Measurements from ENCODE around the gene SLC22A31. TPM values are rescaled to one million over a fixed set of nuclear protein-coding genes. Genes with fewer than 3 reads are reported as not detected.
A peak's percentile ranks its signal among the peaks of the same experiment; 100 is the strongest.

SLC22A31 gene
- total and polyA plus RNA-seq, 5 donors from 2014 or later = 0.14 TPM; not detected in 4

GRCh38 chr16:89161763-89162713, 38.3 kb downstream of the SLC22A31 start:
- no peaks in the 10 kb centered on the region for H3K9me3 Mint-ChIP-seq
- no peak for DNase-seq
- no peaks in the 10 kb centered on the region for H3K36me3 Mint-ChIP-seq
- Histone ChIP-seq H3K27me3 (ENCODE audit: control insufficient read depth, insufficient read depth, low read length) (no peaks in the 10 kb centered on the region), H3K4me3 (ENCODE audit: low read depth, low read length) (no peak overlapping the region), H3K9me3 (ENCODE audit: control insufficient read depth in 2 of 2, low read length in 2 of 2) (no peaks in the 10 kb centered on the region), H3K36me3 (ENCODE audit: control insufficient read depth, insufficient read depth, low read length) (no peaks in the 10 kb centered on the region), H3K27ac (ENCODE audit: insufficient read depth, low read length, poor library complexity, severe bottlenecking) (no peak overlapping the region), H3K4me1 (ENCODE audit: control insufficient read depth, insufficient read depth, low read length, poor library complexity, severe bottlenecking) (peaks cover 1% of the 10 kb centered on the region)
- peaks cover 0 to 7% (median 2%) of the 10 kb centered on the region in 4 donors for H3K4me1 Mint-ChIP-seq
- no peaks in the 10 kb centered on the region for H3K27me3 Mint-ChIP-seq
- no peak overlapping the region for H3K4me3 Mint-ChIP-seq
- peak overlapping the region in 2 of 3 donors; percentile 21 to 35 for H3K27ac Mint-ChIP-seq
- no peak for ATAC-seq (ENCODE audit: low read depth in 2 of 2)

- no peaks in the 10 kb centered on the region for H3K36me3 ChIP-seq (ENCODE audit: control insufficient read depth, insufficient read depth, low read length)
- H3K4me3 Mint-ChIP-seq = no peak overlapping the region
- no peak overlapping the region for H3K27ac ChIP-seq (ENCODE audit: insufficient read depth, low read length, poor library complexity, severe bottlenecking)
- no peaks in the 10 kb centered on the region for H3K27me3 Mint-ChIP-seq
- no peaks in the 10 kb centered on the region for H3K9me3 Mint-ChIP-seq
- DNase-seq (no peak), ATAC-seq (ENCODE audit: low read depth in 2 of 2) (no peak)
- H3K27ac Mint-ChIP-seq = peak overlapping the region in 1 of 3 donors; percentile 32
- H3K27me3 ChIP-seq (ENCODE audit: control insufficient read depth, insufficient read depth, low read length) = no peaks in the 10 kb centered on the region
- H3K4me1 Mint-ChIP-seq = peaks cover 0 to 7% (median 2%) of the 10 kb centered on the region in 4 donors
- no peaks in the 10 kb centered on the region for H3K9me3 ChIP-seq (ENCODE audit: control insufficient read depth in 2 of 2, low read length in 2 of 2)
- H3K4me3 ChIP-seq (ENCODE audit: low read depth, low read length) = no peak overlapping the region
- H3K36me3 Mint-ChIP-seq = no peaks in the 10 kb centered on the region
- H3K4me1 ChIP-seq (ENCODE audit: control insufficient read depth, insufficient read depth, low read length, poor library complexity, severe bottlenecking) = no peaks in the 10 kb centered on the region
Measured at GRCh38 chr16:89160977-89161701, 39.2 kb downstream of the SLC22A31 start.

DNA sequence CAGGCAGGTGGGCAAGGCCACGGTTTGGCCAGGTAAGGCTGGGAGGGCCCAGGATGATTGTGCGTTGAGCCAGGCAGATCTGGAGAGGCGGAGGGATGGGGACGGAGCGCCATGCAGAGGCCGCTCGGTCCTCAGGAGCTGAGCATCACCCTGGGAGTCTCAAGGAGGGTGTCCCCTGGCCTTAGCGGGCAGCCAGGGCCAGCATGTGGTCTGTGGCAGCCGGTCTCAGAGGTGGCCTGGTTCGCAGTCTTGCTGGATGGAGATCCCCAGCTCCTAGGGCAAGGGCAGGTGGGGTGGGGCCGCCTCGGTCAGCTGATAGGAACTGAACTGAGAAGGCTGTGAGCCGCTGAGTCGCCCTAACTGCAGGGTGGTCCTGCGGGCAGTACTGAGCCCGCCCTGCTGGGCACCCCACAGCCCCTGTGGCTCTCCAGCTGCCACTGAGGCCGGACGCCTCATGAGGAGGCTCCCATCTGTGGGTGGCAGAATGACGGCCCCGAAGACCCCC, 40.4 kb downstream of the SLC22A31 start:
- H3K36me3 ChIP-seq (ENCODE audit: control insufficient read depth, insufficient read depth, low read length) = no peaks in the 10 kb centered on the region
- no peaks in the 10 kb centered on the region for H3K36me3 Mint-ChIP-seq
- H3K9me3 ChIP-seq (ENCODE audit: control insufficient read depth in 2 of 2, low read length in 2 of 2) = no peaks in the 10 kb centered on the region
- H3K9me3 Mint-ChIP-seq = no peaks in the 10 kb centered on the region
- H3K27ac Mint-ChIP-seq = peak overlapping the region in 1 of 3 donors; percentile 76
- no peaks in the 10 kb centered on the region for H3K27me3 ChIP-seq (ENCODE audit: control insufficient read depth, insufficient read depth, low read length)
- DNase-seq (no peak), ATAC-seq (ENCODE audit: low read depth in 2 of 2) (no peak)
- H3K4me3 ChIP-seq (ENCODE audit: low read depth, low read length) = no peak overlapping the region
- H3K4me1 Mint-ChIP-seq = peaks cover 0 to 7% (median 4%) of the 10 kb centered on the region in 4 donors
- H3K27me3 Mint-ChIP-seq = no peaks in the 10 kb centered on the region
- H3K4me3 Mint-ChIP-seq = no peak overlapping the region
- no peaks in the 10 kb centered on the region for H3K4me1 ChIP-seq (ENCODE audit: control insufficient read depth, insufficient read depth, low read length, poor library complexity, severe bottlenecking)
- H3K27ac ChIP-seq (ENCODE audit: insufficient read depth, low read length, poor library complexity, severe bottlenecking) = no peak overlapping the region

DNA sequence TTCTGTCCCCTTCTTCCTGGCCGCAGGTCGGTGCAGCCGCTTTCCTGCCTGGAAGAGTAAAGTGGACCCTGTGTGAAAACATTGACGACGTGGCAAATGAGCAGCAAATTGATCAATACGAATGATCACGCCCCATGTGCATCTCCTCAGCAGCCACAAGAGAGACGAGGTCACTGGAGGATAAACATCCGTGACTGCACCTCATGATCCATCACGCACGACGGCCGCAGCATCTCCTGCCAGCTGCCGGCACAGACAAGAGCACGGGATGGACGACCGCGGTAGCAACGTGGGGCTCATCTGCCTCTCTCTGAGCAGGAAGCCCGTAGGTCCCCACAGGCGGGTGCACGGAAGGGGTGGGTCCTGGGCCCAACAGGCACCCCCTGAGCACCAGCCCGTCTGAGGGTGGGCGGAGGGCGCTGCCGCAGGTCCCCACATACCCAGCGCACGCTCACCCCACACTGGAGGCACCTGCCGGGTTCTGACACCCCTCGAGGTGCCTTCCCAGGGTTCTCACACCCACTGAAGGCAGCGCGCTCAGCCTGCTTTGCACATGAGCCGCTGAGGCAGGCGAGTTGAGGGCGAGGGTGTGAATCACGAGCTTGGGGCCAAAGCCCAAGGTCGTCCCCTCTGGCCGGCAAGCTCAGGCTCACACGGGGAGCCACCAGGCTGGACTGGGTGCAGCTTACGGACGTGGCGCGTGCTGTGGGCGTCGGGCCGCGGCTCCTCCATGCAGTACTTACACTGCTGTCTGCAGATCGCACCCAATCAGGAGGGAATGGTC, 41.1 kb downstream of the SLC22A31 start:
- Histone ChIP-seq H3K4me3 (ENCODE audit: low read depth, low read length) (no peak overlapping the region), H3K27me3 (ENCODE audit: control insufficient read depth, insufficient read depth, low read length) (no peaks in the 10 kb centered on the region), H3K9me3 (ENCODE audit: control insufficient read depth in 2 of 2, low read length in 2 of 2) (no peaks in the 10 kb centered on the region), H3K36me3 (ENCODE audit: control insufficient read depth, insufficient read depth, low read length) (no peaks in the 10 kb centered on the region), H3K4me1 (ENCODE audit: control insufficient read depth, insufficient read depth, low read length, poor library complexity, severe bottlenecking) (no peaks in the 10 kb centered on the region), H3K27ac (ENCODE audit: insufficient read depth, low read length, poor library complexity, severe bottlenecking) (no peak overlapping the region)
- Mint-ChIP-seq H3K36me3 (no peaks in the 10 kb centered on the region), H3K27ac (peak overlapping the region in 2 of 3 donors; percentile 76 to 80), H3K9me3 (no peaks in the 10 kb centered on the region), H3K4me1 (peaks cover 0 to 7% (median 4%) of the 10 kb centered on the region in 4 donors), H3K27me3 (no peaks in the 10 kb centered on the region), H3K4me3 (no peak overlapping the region)
- DNase-seq (no peak), ATAC-seq (ENCODE audit: low read depth in 2 of 2) (no peak)

DNA sequence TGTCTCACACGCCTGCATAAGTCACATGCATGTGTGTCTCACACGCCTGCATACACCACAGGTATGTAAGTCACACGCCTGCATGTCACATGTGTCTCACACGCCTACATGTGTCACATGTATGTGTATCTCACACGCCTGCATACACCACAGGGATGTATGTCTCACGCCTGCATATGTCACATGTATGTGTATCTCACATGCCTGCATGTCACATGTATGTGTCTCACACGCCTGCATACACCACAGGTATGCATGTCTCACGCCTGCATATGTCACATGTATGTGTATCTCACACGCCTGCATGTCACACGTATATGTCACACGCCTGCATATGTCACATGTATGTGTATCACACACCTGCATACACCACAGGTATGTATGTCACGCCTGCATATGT, 42.6 kb downstream of the SLC22A31 start:
- no peak overlapping the region for H3K27ac ChIP-seq (ENCODE audit: insufficient read depth, low read length, poor library complexity, severe bottlenecking)
- no peaks in the 10 kb centered on the region for H3K36me3 Mint-ChIP-seq

GRCh38 chr16:89156740-89157645, 43.3 kb downstream of the SLC22A31 start:
- no peaks in the 10 kb centered on the region for H3K4me1 ChIP-seq (ENCODE audit: control insufficient read depth, insufficient read depth, low read length, poor library complexity, severe bottlenecking)
- Mint-ChIP-seq H3K36me3 (no peaks in the 10 kb centered on the region), H3K27me3 (no peaks in the 10 kb centered on the region), H3K4me3 (no peak overlapping the region), H3K27ac (no peak overlapping the region), H3K9me3 (no peaks in the 10 kb centered on the region), H3K4me1 (peaks cover 0 to 7% (median 4%) of the 10 kb centered on the region in 4 donors)
- no peaks in the 10 kb centered on the region for H3K27me3 ChIP-seq (ENCODE audit: control insufficient read depth, insufficient read depth, low read length)
- no peak for DNase-seq
- no peak overlapping the region for H3K4me3 ChIP-seq (ENCODE audit: low read depth, low read length)
- H3K27ac ChIP-seq (ENCODE audit: insufficient read depth, low read length, poor library complexity, severe bottlenecking) = no peak overlapping the region
- no peak for ATAC-seq (ENCODE audit: low read depth in 2 of 2)
- H3K36me3 ChIP-seq (ENCODE audit: control insufficient read depth, insufficient read depth, low read length) = peaks cover 2% of the 10 kb centered on the region
- no peaks in the 10 kb centered on the region for H3K9me3 ChIP-seq (ENCODE audit: control insufficient read depth in 2 of 2, low read length in 2 of 2)

More for the DNA sequence above, 42.6 kb downstream of the SLC22A31 start:
- Mint-ChIP-seq H3K9me3 (no peaks in the 10 kb centered on the region), H3K4me3 (no peak overlapping the region), H3K4me1 (peaks cover 0 to 7% (median 4%) of the 10 kb centered on the region in 4 donors), H3K27me3 (no peaks in the 10 kb centered on the region), H3K27ac (peak overlapping the region in 1 of 3 donors; percentile 63)
- Histone ChIP-seq H3K27me3 (ENCODE audit: control insufficient read depth, insufficient read depth, low read length) (no peaks in the 10 kb centered on the region), H3K4me1 (ENCODE audit: control insufficient read depth, insufficient read depth, low read length, poor library complexity, severe bottlenecking) (no peaks in the 10 kb centered on the region), H3K36me3 (ENCODE audit: control insufficient read depth, insufficient read depth, low read length) (no peaks in the 10 kb centered on the region), H3K9me3 (ENCODE audit: control insufficient read depth in 2 of 2, low read length in 2 of 2) (no peaks in the 10 kb centered on the region), H3K4me3 (ENCODE audit: low read depth, low read length) (no peak overlapping the region)
- DNase-seq (no peak), ATAC-seq (ENCODE audit: low read depth in 2 of 2) (no peak)

All from CD4-positive, CD25-positive, alpha-beta regulatory T cell (primary cell).